Raji (cell line): ENCODE measurements around the gene CD48.

Source experiments
- POLR2A ChIP-seq: IDR thresholded peaks from 2 replicates; pipeline ENCODE4 v1.6.1; 2011; ENCODE audit warnings: low read depth, low read length, control low read depth; ENCODE audit not compliant: insufficient read depth

Gene CD48

GRCh38 chr1:160657250-160657781 lies 54.3 kb downstream of the CD48 start:
- TF ChIP-seq POLR2A = no peak

GRCh38 chr1:160656737-160657136 lies 54.9 kb downstream of the CD48 start:
- TF ChIP-seq POLR2A = no peak

- TF ChIP-seq POLR2A = no peak
Measured at GRCh38 chr1:160653620-160654016, 58.0 kb downstream of the CD48 start.

GRCh38 chr1:160652924-160653619 lies 58.5 kb downstream of the CD48 start:
- no peak for TF ChIP-seq POLR2A

- peak; percentile 43 for TF ChIP-seq POLR2A
Measured at GRCh38 chr1:160652065-160652641, 59.5 kb downstream of the CD48 start.

GRCh38 chr1:160651433-160652064 lies 60.1 kb downstream of the CD48 start:
- TF ChIP-seq POLR2A = no peak

GRCh38 chr1:160647329-160647720 lies 64.3 kb downstream of the CD48 start:
- TF ChIP-seq POLR2A = no peak

GRCh38 chr1:160646711-160647328 lies 64.8 kb downstream of the CD48 start, which contains the start of gene SLAMF1:
Gene SLAMF1, minus strand, starts transcription at chr1:160647044. Its CDS starts 99 bp downstream, at chr1:160646945.
- TF ChIP-seq POLR2A = peak; percentile 55; the same call in 1 of the 2 replicates

GRCh38 chr1:160646180-160646579 lies 65.4 kb downstream of the CD48 start:
- no peak for TF ChIP-seq POLR2A

GRCh38 chr1:160645386-160646130 lies 66.1 kb downstream of the CD48 start:
- no peak for TF ChIP-seq POLR2A

- no peak for TF ChIP-seq POLR2A
Measured at GRCh38 chr1:160644399-160644798, 67.2 kb downstream of the CD48 start.

- TF ChIP-seq POLR2A = no peak
Measured at GRCh38 chr1:160643138-160643537, 68.5 kb downstream of the CD48 start.

- no peak for TF ChIP-seq POLR2A
Measured at GRCh38 chr1:160642281-160642644, 69.4 kb downstream of the CD48 start.

GRCh38 chr1:160641323-160642280 lies 70.0 kb downstream of the CD48 start:
- no peak for TF ChIP-seq POLR2A
